WI38 (cell line): ENCODE results near the gene PRRC2C.

Source experiments
- H3K4me3 ChIP-seq: 2 replicates; pipeline ENCODE4 v1.5.1; 2011; ENCODE audit warnings: low read depth, mild to moderate bottlenecking, control low read depth, low read length
- CTCF ChIP-seq: IDR thresholded peaks from 2 replicates; pipeline ENCODE4 v1.5.1; 2012; ENCODE audit warnings: low read depth, mild to moderate bottlenecking, control low read depth, low read length

PRRC2C gene

GRCh38 chr1:171484760-171485374, 463 bp upstream of the PRRC2C start:
- H3K4me3 ChIP-seq: peak overlapping the region; percentile 100
- no peak for TF ChIP-seq CTCF

- H3K4me3 ChIP-seq: peak overlapping the region; percentile 100
- no peak for TF ChIP-seq CTCF
These were observed 754 bp downstream of the PRRC2C start for GRCh38 chr1:171486048-171486519.

- peak overlapping the region; percentile 100 for H3K4me3 ChIP-seq
These were observed 1.7 kb downstream of the PRRC2C start for GRCh38 chr1:171487038-171487437.

GRCh38 chr1:171488190-171488929, 3.0 kb downstream of the PRRC2C start:
- no peak overlapping the region for H3K4me3 ChIP-seq
- no peak for TF ChIP-seq CTCF

More at GRCh38 chr1:171487038-171487437, 1.7 kb downstream of the PRRC2C start:
- no peak for TF ChIP-seq CTCF

GRCh38 chr1:171494076-171494475, 8.7 kb downstream of the PRRC2C start:
- H3K4me3 ChIP-seq: no peak overlapping the region
- no peak for TF ChIP-seq CTCF

- TF ChIP-seq CTCF: no peak
- no peak overlapping the region for H3K4me3 ChIP-seq
These were observed 10.1 kb downstream of the PRRC2C start for GRCh38 chr1:171495444-171495843.

GRCh38 chr1:171500304-171500703, 15.0 kb downstream of the PRRC2C start:
- no peak overlapping the region for H3K4me3 ChIP-seq
- no peak for TF ChIP-seq CTCF
